Ovary (tissue), 3 donors: ENCODE results near the gene GLCE.

ENCODE experiments used
- POLR2A ChIP-seq: fragments of 450-650 bp; IDR thresholded peaks from one replicate; pipeline ENCODE4 v1.6.1; 2017; ENCODE audit warnings: antibody characterized with exemption, mild to moderate bottlenecking, moderate library complexity
- TF ChIP-seq, protein P1 (sequence below), 3 donors: fragments of 450-650 bp in 2 of 3; fragments of 200-600 bp in 1 of 3; IDR thresholded peaks; one replicate each; pipeline versions ENCODE4 v1.5.1 to v1.8.0; 2016 to 2022; ENCODE audit warnings: antibody characterized with exemption in 3 of 3, mild to moderate bottlenecking in 1 of 3
- donor health status: DM: no; HTN: no; CAD: no.

GRCh38 chr15:69271217-69271616 is 110.8 kb downstream of the GLCE start:
- TF ChIP-seq, protein P1, sequence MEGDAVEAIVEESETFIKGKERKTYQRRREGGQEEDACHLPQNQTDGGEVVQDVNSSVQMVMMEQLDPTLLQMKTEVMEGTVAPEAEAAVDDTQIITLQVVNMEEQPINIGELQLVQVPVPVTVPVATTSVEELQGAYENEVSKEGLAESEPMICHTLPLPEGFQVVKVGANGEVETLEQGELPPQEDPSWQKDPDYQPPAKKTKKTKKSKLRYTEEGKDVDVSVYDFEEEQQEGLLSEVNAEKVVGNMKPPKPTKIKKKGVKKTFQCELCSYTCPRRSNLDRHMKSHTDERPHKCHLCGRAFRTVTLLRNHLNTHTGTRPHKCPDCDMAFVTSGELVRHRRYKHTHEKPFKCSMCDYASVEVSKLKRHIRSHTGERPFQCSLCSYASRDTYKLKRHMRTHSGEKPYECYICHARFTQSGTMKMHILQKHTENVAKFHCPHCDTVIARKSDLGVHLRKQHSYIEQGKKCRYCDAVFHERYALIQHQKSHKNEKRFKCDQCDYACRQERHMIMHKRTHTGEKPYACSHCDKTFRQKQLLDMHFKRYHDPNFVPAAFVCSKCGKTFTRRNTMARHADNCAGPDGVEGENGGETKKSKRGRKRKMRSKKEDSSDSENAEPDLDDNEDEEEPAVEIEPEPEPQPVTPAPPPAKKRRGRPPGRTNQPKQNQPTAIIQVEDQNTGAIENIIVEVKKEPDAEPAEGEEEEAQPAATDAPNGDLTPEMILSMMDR (IDR thresholded peaks at IDR 0.05) = no peak
- no peak for TF ChIP-seq POLR2A
